Panc1 (cell line): ENCODE data around the gene OR7C1.

Experiments
- CTCF ChIP-seq: fragments of 450-650 bp; IDR thresholded peaks from 2 replicates; pipeline ENCODE4 v1.5.1; 2017; ENCODE audit warnings: mild to moderate bottlenecking
- POLR2AphosphoS5 ChIP-seq: IDR thresholded peaks from 2 replicates; pipeline ENCODE4 v1.6.1; 2012; ENCODE audit warnings: mild to moderate bottlenecking, low read depth, low read length, moderate library complexity

- TF ChIP-seq CTCF (no peak), POLR2AphosphoS5 (no peak)
Measured at GRCh38 chr19:14817052-14817451, 17.9 kb downstream of the OR7C1 start.
